Left renal pelvis (tissue), 4 donors: ENCODE results near the gene ISCA1. TPM values are rescaled to one million over a fixed set of nuclear protein-coding genes. Genes with fewer than 3 reads are reported as not detected.

Experiments used
- DNase-seq, 4 donors: peaks; one replicate each; pipeline ENCODE4 v3.0.0-alpha.2; 2013; ENCODE audit warnings: low read depth in 4 of 4, low spot score in 3 of 4
- polyA plus RNA-seq, 4 donors: library from polyadenylated mRNA; unstranded; fragments of 120-200 nt; gene quantifications; one replicate each; pipeline ENCODE4 v1.2.1, GENCODE V29; 2013; ENCODE audit not compliant: insufficient read length in 4 of 4

The ISCA1 gene
- polyA plus RNA-seq, 4 donors = 50.8 to 73.9 (median 60.9) TPM

DNA sequence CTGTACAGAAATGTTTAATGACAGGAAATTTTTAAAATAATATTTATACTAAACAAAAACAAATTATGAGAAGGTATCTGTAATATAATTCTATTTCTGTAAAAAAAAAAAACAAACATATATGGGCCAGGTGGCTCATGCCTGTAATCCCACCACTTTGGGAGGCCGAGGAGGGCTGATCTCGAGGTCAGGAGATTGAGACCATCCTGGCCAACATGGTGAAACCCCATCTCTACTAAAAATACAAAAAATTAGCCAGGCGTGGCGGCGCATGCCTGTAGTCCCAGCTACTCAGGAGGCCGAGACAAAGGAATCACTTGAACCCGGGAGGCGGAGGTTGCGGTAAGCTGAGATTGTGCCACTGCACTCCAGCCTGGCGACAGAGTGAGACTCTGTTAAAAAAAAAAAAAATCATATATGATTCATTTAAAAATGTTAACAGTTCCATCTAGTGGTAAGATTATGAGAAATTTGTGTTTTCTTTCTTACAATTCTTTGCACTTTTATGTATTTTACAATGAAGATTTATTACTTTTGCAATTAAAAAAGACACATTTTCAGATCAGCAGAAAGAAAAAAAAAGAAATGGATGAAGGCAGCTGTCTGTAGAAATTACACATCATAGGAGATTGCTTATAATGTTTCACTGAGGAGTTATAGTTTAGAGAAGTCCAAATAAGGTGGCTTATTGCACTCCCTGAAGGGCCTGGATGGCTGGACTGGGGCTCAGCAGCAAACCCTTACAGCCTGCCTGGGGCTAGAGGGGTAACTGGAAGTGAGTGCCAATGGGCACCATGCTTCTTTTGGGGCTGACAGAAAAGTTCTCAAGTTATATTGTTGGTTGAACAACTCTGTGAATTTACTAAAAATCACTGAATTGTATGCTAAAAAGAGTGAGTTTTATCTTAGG, 43.2 kb downstream of the ISCA1 start:
- DNase-seq = no peak

DNA sequence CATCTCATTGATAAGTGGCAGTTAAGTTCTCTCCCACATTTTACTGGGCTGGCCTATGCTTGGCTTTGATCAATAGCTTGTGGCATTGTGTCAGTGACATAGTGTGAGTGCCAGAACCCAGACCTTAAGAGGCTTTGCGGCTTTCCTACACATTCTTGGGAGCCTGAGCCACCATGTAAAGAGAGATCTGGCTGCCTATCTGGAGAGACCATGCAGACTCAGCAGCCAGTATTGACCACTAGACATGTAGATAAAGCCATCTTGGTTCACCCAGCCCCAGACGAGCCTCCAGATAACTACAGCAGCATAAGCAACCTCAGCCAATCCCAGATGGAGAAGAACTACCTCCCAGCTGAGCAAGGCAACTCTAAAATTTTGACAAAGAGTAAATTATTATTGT, 51.5 kb downstream of the ISCA1 start:
- DNase-seq = no peak

DNA sequence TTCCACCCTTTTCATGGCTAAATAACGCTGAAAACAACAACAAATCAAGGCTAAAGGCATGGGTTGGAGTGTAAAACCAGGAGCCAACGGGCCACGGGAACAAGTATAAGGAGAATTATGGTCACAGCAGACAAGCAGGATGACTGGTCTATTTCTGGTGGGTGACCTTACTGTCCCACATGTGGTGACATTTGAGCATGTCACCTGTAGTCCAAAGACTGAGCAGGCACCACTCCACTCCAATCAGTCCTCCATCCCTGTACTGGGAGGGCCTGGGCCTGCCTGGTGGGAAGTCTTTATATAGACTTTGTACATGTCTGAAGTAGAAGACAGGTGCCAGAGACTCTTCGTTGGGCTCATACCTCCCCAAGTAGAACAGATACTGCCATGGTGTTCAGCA, 59.7 kb downstream of the ISCA1 start:
- DNase-seq = no peak

DNA sequence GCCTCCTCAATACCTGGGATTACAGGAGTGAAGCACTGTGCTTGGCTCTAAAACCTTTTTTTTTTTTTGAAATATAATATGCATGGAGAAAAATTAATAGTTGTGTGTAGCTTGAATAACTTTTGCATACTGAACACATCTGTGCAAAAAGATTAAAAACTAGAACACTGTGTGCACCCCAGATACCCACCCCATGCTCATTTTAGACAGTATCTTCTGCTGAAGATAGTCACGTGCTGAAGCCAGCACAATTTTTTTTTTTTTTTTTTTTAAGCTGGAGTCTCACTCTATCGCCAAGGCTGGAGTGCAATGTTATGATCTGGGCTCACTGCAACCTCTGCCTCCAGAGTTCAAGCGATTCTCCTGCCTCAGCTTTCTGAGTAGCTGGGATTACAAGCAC, 62.7 kb downstream of the ISCA1 start:
- no peak for DNase-seq

DNA sequence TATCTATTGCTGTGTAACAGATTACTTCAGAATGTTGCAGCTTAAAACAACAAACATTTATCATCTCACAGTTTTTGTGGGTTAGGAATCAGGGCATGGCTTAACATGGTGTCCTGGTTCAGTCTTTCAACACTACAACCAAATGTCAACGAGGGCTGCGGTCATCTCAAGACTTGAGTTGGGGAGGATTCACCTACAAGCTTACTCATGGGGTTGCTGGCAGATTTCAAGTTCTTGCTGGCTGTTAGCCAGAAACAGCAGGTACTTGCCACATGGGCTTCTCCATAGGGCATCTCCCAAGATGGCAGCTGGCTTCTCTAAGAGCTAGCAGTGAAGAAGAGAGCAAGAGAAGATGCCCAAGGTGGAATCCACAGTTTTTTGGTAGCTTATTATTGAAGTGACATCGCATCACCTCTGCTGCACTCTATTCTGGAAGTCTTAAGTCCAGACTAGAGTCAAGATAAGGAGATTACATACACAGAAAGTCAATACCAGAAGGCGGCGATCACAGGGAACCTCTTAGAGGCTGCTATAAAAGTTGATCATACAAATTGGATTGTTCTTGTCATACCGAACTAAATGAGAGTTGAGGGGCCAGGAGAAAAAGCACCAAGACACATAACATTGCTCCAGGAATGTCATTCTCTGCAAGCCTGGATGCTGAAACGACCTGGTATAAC, 65.1 kb downstream of the ISCA1 start:
- no peak for DNase-seq

Other genes starting within 250 kb of the ISCA1 start
- gene GOLM1, start 183.0 kb downstream of the ISCA1 start, polyA plus RNA-seq = 100 to 1,000 TPM; 136 to 176 (median 162) TPM
- gene C9orf153, start 22.9 kb downstream of the ISCA1 start, polyA plus RNA-seq = under 1 TPM in 3 of 4 donors, not detected in 1; 0.09 to 0.29 (median 0.21) TPM
- 10 to 100 TPM; 21.1 to 27.0 (median 26.5) TPM for gene TUT7, start 71.9 kb upstream of the ISCA1 start, polyA plus RNA-seq